ENCODE measurements around the gene LCN6. TPM values are rescaled to one million over a fixed set of nuclear protein-coding genes. Genes with fewer than 3 reads are reported as not detected.
"Not testable (repeated sequence)": the region's sequence is repeated elsewhere in the genome, so short reads cannot be mapped to it uniquely, and the experiment has no call there.

LCN6 gene
- not detected for total RNA-seq

DNA sequence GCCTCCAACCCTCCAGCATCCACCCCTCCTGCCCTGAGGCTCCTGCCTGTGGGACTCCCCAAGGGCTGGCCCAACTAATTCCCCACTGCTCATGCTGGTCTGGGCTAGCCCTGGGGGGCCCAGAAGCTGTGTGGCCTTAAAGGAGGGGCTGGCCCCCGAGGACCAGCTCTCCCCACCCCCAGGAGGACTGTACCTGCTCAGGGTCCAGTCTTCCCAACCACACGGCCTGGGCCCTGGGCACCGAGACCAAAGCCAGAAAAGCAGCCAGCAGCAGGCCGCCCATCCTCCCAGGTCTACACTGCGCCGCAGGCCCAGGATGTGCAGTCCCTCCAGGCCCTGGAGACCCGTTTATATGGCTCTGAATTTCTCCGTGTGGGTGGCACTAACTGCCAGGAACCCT, at the start of gene LCN6:
Gene LCN6, minus strand, starts transcription at position 325 of the 400 bp plus-strand sequence. Its CDS starts 42 bp downstream, at position 283.
- no peak for DNase-seq

DNA sequence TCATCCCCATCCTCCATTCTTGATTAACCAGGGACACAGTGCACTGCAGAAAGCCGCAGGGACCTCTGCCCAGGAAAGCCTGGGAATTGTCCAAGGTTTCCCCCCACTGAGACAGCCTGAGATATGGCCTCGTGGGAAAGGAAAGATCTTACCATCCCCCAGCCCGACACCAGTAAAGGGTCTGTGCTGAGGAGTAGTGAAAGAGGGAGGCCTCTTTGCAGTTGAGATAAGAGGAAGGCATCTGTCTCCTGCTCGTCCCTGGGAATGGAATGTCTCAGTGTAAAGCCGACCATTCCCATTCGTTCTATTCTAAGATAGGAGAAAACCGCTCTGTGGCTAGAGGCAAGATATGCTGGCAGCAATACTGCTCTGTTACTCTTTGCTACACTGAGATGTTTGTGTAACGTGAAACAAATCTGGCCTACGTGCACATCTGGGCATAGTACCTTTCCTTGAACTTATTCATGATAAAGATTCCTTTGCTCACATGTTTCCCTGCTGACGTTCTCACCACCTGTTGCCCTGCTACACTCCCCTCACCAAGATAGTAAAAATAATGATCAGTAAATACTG, 48.5 kb upstream of the LCN6 start:
- not testable (repeated sequence) for DNase-seq

DNA sequence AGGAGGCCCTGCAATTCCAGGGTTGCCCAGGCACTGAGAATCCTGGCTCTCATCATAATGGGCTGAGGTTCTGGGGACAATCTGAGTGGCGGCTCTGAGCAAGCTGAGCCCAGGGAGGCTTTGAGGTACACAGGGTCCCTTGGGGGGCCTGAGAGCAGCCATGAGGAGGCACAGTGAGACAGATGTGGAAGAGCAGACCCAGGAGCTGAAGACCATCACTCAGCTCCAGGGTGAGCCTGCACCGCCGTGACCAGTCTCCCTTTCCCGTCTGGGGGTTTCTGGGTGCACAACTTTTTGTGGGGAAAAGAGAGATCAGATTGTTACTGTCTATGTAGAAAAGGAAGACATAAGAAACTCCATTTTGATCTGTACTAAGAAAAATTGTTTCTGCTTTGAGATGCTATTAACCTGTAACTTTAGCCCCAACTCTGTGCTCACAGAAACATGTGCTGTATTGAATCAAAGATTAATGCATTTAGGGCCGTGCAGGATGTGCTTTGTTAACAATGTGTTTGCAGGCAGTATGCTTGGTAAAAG, 48.0 kb upstream of the LCN6 start, which contains the start of gene CCDC183:
Gene CCDC183, plus strand, starts transcription at position 101 of the 537 bp plus-strand sequence. Its CDS starts 60 bp downstream, at position 161.
- no peak for DNase-seq

GRCh38 chr9:136795000-136795348, 46.6 kb upstream of the LCN6 start:
- no peak for DNase-seq

GRCh38 chr9:136794281-136794999, 46.1 kb upstream of the LCN6 start:
- DNase-seq: no peak

DNA sequence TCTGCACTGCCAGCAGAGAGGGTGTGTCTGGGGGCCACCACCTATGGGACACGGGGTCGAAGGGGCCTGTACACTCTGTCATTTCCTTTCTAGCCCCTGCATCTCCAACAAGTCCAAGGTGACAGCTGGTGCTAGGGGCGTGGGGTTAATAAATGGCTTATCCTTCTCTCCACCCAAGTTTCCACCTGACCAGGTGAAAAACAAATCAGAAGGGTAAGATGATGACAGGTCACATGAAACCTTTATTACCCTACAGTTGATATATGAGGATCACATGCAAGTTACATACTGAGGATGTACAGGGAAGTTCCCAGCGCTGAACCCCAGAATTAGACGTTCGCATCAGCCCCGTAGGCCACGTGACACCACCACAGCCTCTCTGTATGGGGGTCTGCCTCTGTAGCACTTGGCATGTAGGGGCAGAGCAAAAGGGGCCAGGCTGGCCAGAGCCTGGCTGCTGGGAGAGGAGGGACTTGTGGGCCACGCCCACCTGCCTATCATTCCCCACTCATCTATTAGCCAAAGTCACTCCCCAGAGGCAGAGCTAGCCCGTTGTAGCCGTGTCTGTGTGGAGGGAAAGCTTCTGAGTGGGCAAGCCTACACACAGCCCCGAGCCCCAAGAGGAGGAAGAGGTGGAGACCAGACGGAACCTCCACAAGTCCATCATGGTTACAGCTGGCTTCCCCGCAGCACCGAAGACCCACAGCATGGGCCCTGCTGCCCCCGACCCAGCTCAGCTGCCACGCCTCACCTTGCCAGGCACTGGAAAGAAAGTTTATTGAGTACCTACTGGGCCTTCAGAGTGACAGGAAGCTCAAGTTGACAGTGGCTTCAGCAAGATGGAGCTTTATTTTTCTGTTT, 45.0 kb upstream of the LCN6 start:
- no peak for DNase-seq

GRCh38 chr9:136792321-136793085, 44.2 kb upstream of the LCN6 start:
- no peak for DNase-seq

DNA sequence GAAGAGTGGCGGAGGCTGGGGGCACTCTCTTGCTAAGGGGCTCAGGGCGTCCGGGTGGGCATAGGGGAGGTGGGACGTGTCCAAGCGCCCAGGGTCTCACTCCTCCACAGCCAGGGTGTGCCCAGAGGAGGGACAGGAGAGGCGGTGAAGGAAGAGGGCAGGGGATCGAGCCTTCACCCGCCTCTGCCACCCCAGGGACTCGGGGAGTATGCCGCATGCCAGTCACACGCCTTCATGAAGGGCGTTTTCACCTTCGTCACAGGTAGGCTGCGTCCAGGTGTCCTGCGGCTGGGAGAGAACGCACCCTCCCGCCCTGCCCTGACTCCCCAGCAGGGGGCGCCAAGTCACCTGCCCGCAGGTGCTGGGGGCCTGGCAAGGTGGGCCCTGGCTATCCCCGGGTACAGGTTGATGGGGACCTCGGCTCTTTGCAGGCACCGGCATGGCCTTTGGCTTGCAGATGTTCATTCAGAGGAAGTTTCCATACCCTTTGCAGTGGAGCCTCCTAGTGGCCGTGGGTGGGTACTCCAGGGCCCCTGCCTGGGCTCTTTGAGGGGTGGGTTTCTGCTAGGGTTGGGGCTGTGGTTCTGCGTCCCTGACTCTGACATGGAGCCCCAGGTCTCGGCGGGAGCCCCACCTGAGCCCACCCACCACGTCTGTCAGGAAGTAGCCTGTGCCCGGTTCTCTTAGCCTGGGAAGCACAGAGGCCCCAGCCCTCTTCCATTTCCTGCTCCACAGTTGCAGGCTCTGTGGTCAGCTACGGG, 43.4 kb upstream of the LCN6 start:
- peak; percentile 60 for DNase-seq

- DNase-seq: peak; percentile 98
Observed at GRCh38 chr9:136790640-136791515, 42.6 kb upstream of the LCN6 start, which contains the start of gene TMEM141. Gene TMEM141, plus strand, starts transcription at chr9:136791344. Its CDS starts 27 bp downstream, at chr9:136791371.

- DNase-seq: no peak
Observed at GRCh38 chr9:136789523-136789937, 41.2 kb upstream of the LCN6 start.

DNA sequence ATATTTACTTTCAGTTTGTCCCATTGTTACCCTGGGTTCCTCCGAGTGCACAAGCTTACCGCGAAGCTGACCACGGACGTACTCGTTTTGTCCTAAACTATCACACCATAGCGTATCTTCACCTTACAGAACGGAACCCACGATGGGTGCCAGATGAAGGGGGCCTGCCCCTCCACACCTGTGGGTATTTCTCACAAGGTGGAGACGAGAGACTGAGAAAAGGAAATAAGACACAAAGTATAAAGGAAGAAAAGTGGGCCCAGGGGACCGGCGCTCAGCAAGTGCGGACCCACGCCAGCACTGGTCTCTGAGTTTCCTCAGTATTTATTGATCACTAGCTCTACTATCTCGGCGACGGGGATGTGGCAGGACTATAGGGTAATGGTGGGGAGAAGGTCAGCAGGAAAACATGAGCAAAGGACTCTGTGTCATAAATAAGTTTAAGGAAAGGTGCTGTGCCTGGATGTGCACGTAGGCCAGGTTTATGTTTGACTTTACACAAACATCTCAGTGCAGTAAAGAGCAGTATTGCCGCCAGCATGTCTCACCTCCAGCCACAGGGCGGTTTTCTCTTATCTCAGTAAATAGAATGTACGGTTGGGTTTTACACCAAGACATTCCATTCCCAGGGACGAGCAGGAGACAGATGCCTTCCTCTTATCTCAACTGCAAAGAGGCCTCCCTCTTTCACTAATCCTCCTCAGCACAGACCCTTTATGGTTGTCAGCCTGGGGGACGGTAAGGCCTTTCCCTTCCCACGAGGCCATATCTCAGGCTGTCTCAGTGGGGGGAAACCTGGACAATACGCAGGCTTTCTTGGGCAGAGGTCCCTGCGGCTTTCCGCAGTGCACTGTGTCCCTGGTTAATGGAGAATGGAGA, 40.6 kb upstream of the LCN6 start:
- not testable (repeated sequence) for DNase-seq

DNA sequence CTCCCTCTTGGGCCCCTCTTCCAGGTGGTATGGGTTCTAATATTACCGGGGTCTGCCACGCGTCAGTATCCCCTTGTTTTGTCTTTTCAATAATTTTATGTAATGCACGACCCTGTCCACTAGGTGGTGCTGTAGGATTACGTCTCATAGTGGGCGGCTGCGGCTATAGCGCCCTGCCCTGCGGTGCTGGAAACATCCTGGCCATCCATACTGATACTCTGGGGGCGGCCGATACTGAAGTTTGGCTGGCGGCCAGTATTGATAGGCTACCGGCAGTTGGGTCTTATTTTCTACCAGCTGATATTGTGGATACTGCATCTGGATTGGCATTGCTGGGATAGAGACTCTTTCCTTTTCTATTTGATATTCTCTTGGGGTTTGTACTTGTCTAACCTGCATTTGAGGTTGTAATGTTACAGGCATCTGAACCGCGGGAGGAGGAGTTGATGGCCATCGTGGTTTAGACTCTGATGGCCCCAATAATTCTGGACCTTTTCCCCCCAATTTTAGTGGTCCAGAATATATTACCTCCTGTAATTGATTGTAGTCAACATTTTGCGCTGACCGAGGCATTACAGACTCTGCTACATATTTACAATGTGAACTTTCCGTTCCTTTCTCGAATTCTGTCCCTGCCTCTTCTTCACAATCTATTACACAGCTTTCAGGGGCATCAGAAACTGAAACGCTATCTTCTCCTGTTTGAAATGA, 39.5 kb upstream of the LCN6 start:
- peak; percentile 65 for DNase-seq

DNA sequence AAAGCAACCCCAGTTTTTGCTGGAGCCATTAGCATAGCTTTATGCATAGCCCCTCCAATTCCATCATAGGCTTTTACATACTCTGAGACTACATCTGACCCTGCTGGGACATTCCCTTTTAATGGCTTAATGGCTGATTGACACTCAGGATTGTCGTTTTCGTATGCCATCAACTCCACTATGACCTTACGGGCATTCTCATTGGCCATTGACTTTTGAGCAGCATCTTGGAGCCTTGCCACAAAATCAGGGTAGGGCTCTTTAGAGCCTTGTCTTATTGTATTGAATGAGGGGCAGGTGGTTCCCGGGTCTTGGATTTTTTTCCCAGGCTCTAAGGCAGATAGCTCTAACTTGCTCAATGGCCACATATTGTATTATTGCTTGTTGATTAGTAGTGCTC, 38.7 kb upstream of the LCN6 start:
- DNase-seq: not testable (repeated sequence)

DNA sequence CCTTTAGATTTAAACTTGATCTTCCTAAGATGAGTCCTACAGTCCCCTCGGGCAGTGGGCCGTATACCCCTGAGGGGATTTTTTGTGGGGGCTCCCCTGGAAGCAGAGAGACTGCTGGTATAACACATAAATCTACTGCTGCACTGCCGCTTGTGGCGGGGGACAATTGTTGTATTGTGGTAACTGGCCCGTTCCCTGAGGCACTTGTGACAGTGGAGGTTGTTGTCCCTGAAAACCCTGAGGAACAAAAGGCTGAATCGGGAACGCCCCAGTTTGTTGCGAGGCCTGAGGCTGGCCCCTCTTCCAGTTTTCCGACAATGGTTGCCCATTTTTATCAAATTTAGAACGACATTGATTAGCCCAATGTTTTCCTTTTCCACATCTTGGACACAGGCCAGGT, 38.1 kb upstream of the LCN6 start:
- no peak for DNase-seq

GRCh38 chr9:136785565-136786355, 37.4 kb upstream of the LCN6 start:
- not testable (repeated sequence) for DNase-seq

GRCh38 chr9:136784997-136785361, 36.7 kb upstream of the LCN6 start:
- no peak for DNase-seq

DNA sequence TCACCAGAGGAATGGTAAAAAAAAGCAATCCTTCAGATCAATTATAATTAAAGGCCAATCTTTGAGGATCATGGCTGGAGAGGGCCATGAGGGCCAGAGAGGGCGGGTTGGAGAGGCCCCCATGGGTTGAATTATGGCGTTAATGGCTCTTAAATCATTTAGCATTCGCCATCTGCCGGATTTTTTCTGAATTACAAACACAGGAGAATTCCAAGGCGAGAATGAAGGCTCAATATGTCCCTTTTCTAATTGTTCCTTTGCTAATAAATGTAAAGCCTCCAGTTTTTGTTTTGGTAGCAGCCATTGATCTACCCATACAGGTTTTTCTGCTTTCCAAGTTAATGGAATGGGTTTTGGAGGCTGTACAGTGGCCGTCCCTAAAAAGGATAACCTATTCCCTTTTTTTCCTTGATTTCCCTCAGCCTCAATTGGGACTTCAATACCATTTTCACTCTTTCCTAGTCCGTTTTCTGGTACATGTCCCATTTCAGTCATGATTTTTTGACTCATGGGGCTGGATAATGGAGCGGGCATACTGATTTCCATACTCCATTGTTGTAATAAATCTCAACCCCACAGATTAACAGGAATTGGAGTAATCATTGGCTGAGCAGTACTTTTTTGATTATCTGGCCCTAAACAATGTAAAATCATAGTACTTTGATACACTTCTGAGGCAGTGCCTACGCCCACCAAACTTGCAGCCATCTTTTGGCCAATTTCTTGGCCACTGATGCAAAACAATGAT, 36.1 kb upstream of the LCN6 start:
- no peak for DNase-seq

Measured in effector CD4-positive, alpha-beta T cell (primary cell).